HepG2 (cell line): ENCODE data around the gene AP4S1.

Experiments used
- NCOA2 ChIP-seq: sonication (generic); formaldehyde crosslinking; IDR thresholded peaks from 2 replicates; pipeline ENCODE4 v1.8.0; 2022; ENCODE audit warnings: inconsistent platforms
- SMAD9 ChIP-seq: sonication (generic); formaldehyde crosslinking; IDR thresholded peaks from 2 replicates; pipeline ENCODE4 v1.5.1; 2020; ENCODE audit warnings: mild to moderate bottlenecking, missing genetic modification reagents
- SOX6 ChIP-seq, 2 experiments: fragments of 450-650 bp in 1 of 2; sonication (generic) in 1 of 2; formaldehyde crosslinking in 1 of 2; IDR thresholded peaks; 2 replicates each; pipeline versions ENCODE4 v1.4.0 to v1.6.1; 2017 to 2020; ENCODE audit warnings: antibody characterized with exemption in 1 of 2, mild to moderate bottlenecking in 1 of 2, missing genetic modification reagents in 1 of 2

DNA sequence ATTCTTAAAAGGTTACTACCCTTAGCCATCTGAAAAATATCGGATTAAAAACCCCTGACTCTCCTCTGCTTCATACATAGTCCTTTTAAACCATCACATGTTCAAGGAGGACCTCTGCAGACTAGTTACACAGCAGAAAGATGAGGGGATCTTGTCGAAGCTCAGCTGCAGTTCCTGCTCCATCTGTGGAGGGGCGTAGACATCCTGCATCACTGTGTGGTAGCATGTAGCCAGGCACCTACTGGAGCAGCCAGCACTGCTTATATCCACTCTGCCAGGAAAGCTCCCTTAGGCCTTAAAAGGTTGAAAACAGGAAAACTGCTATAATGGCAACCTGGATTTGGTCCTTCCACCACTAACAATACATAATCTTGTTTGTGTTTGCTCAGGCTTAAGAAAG lies 58.3 kb downstream of the AP4S1 start:
- TF ChIP-seq SMAD9 (CRISPR knock-in tag) = no peak
- no peak for TF ChIP-seq SOX6 (IDR thresholded peaks at IDR 0.05)
- TF ChIP-seq SOX6 (CRISPR knock-in tag; IDR thresholded peaks at IDR 0.05) = no peak
- TF ChIP-seq NCOA2 (CRISPR knock-in tag) = no peak
